SK-N-SH (cell line): Measurements from ENCODE around the gene LPP. TPM values are rescaled to one million over a fixed set of nuclear protein-coding genes. Genes with fewer than 3 reads are reported as not detected.

Source experiments
- CTCF ChIA-PET: fragments of 300-600, 350-600 bp; formaldehyde crosslinking; extraction: SDS; loops from one replicate; lab custom pipeline; 2021; lab: Yijun Ruan, JAX
- POLR2A ChIA-PET: fragments of 350-600 bp; sonication (Branson Sonifier 250); formaldehyde crosslinking; extraction: SDS; loops from one replicate; lab custom pipeline; 2020; ENCODE audit warnings: antibody characterized with exemption, inconsistent platforms; lab: Yijun Ruan, JAX
- DNase-seq: peaks from one replicate; pipeline ENCODE4 v3.0.0; 2012
- H2AFZ ChIP-seq: fragments of 200-600 bp; sonication (generic); 2 replicates; pipeline ENCODE4 v1.8.1; 2016; ENCODE audit warnings: antibody characterized with exemption, mild to moderate bottlenecking, low read depth
- H3F3A ChIP-seq: fragments of 200-600 bp; sonication (generic); replicated peaks from 2 replicates; pipeline ENCODE3; 2016; ENCODE audit warnings: antibody characterized with exemption, mild to moderate bottlenecking; ENCODE audit not compliant: insufficient read depth
- H3K27ac ChIP-seq, 2 experiments: fragments of 200-500 bp in 1 of 2; fragments of 200-600 bp in 1 of 2; sonication (Bioruptor generic) in 1 of 2; sonication (generic), shearing (Covaris generic) in 1 of 2; 2 replicates each; pipeline versions ENCODE4 v1.5.1 to v1.6.1; 2014 to 2016; ENCODE audit warnings: low read depth in 2 of 2, inconsistent platforms in 1 of 2, low read length in 1 of 2, mild to moderate bottlenecking in 1 of 2, mixed read lengths in 1 of 2
- H3K27me3 ChIP-seq: fragments of 200-600 bp; sonication (generic), shearing (Covaris generic); 2 replicates; pipeline ENCODE4 v1.6.1; 2016; ENCODE audit warnings: mixed run types; ENCODE audit not compliant: insufficient read depth
- H3K36me3 ChIP-seq, 2 experiments: fragments of 200-500 bp in 1 of 2; fragments of 200-600 bp in 1 of 2; sonication (Bioruptor generic) in 1 of 2; sonication (generic) in 1 of 2; replicated peaks in 1 of 2; 2 replicates each; pipeline versions ENCODE3 to v1.5.1; 2014 to 2016; ENCODE audit warnings: low read length in 1 of 2, mild to moderate bottlenecking in 1 of 2; ENCODE audit not compliant: insufficient read depth in 2 of 2, control insufficient read depth in 1 of 2
- H3K4me1 ChIP-seq, 2 experiments: fragments of 200-500 bp in 1 of 2; fragments of 200-600 bp in 1 of 2; sonication (Bioruptor generic) in 1 of 2; sonication (generic), shearing (Covaris generic) in 1 of 2; 2 replicates each; pipeline versions ENCODE4 v1.5.1 to v1.6.1; 2014 to 2016; ENCODE audit warnings: low read depth in 1 of 2, low read length in 1 of 2, mixed run types in 1 of 2; ENCODE audit not compliant: insufficient read depth in 2 of 2, control insufficient read depth in 1 of 2
- H3K4me2 ChIP-seq: fragments of 200-600 bp; sonication (generic), shearing (Covaris generic); 2 replicates; pipeline ENCODE4 v1.6.1; 2017; ENCODE audit warnings: mixed run types
- H3K4me3 ChIP-seq, 2 experiments: fragments of 200-500 bp in 1 of 2; fragments of 200-600 bp in 1 of 2; sonication (Bioruptor generic) in 1 of 2; sonication (generic), shearing (Covaris generic) in 1 of 2; 2 replicates each; pipeline versions ENCODE4 v1.5.1 to v1.8.1; 2014 to 2016; ENCODE audit warnings: low read depth in 2 of 2, inconsistent platforms in 1 of 2, low read length in 1 of 2, mild to moderate bottlenecking in 1 of 2, mixed read lengths in 1 of 2, moderate library complexity in 1 of 2
- H3K79me2 ChIP-seq: fragments of 200-600 bp; sonication (generic); 2 replicates; pipeline ENCODE4 v1.8.1; 2017; ENCODE audit warnings: mild to moderate bottlenecking; ENCODE audit not compliant: insufficient read depth
- H3K9ac ChIP-seq: fragments of 200-600 bp; sonication (generic); 2 replicates; pipeline ENCODE4 v1.6.1; 2017; ENCODE audit warnings: mixed run types
- H3K9me2 ChIP-seq: fragments of 200-600 bp; sonication (generic); 2 replicates; pipeline ENCODE4 v1.6.1; 2017; ENCODE audit warnings: mixed run types
- H3K9me3 ChIP-seq: fragments of 200-600 bp; sonication (generic); 2 replicates; pipeline ENCODE4 v1.6.1; 2017; ENCODE audit warnings: mixed run types, mild to moderate bottlenecking, moderate library complexity
- H4K20me1 ChIP-seq: fragments of 200-600 bp; sonication (generic); 2 replicates; pipeline ENCODE4 v1.6.1; 2017; ENCODE audit warnings: mild to moderate bottlenecking, mixed run types; ENCODE audit not compliant: insufficient read depth
- CHD2 ChIP-seq: fragments of 150-350 bp; IDR thresholded peaks from 2 replicates; pipeline ENCODE4 v1.6.1; 2018; ENCODE audit warnings: low read length; ENCODE audit not compliant: partially characterized antibody
- NRF1 ChIP-seq: IDR thresholded peaks from 2 replicates; pipeline ENCODE4 v1.6.1; 2012; ENCODE audit warnings: low read depth, mild to moderate bottlenecking, low read length
- PBX3 ChIP-seq: IDR thresholded peaks from 2 replicates; pipeline ENCODE4; 2012
- POLR2AphosphoS5 ChIP-seq: IDR thresholded peaks from 2 replicates; pipeline ENCODE4 v1.6.1; 2012; ENCODE audit warnings: low read depth, low read length
- RAD21 ChIP-seq: IDR thresholded peaks from 2 replicates; pipeline ENCODE4 v1.6.1; 2012; ENCODE audit warnings: mild to moderate bottlenecking, low read length
- RCOR1 ChIP-seq: fragments of 150-350 bp; IDR thresholded peaks from 2 replicates; pipeline ENCODE4 v1.6.1; 2017; ENCODE audit warnings: antibody characterized with exemption, low read length
- TAF1 ChIP-seq: IDR thresholded peaks from 2 replicates; pipeline ENCODE4 v1.6.1; 2012; ENCODE audit warnings: low read depth, mild to moderate bottlenecking, low read length, moderate library complexity, borderline replicate concordance
- YY1 ChIP-seq: IDR thresholded peaks from 2 replicates; pipeline ENCODE4 v1.4.0; 2012; ENCODE audit warnings: low read depth, mild to moderate bottlenecking
- WGBS: methylation state at CpG from one replicate; pipeline ENCODE4 v1.1.6; 2017; ENCODE audit warnings: low lambda C conversion rate; 5-methylcytosine and 5-hydroxymethylcytosine counted together
- polyA plus RNA-seq, 3 experiments: library from polyadenylated mRNA; depleted of rRNA; stranded (reverse); fragments of >200 nt; gene quantifications; 2 replicates each; pipeline ENCODE4 v1.2.3, GENCODE V29; 2012
- TF ChIP-seq, protein P1 (sequence below): fragments of 200-600 bp; sonication (generic); IDR thresholded peaks from 2 replicates; pipeline ENCODE4 v1.6.1; 2017; ENCODE audit warnings: antibody characterized with exemption, mild to moderate bottlenecking, moderate library complexity
- TF ChIP-seq, protein P2 (sequence below): IDR thresholded peaks from 2 replicates; pipeline ENCODE4 v1.4.0; 2012; ENCODE audit warnings: low read depth

The LPP gene
- polyA plus RNA-seq, 1 of the 3 experiments (the other 2 are of a cell fraction): 6.6 TPM

GRCh38 chr3:188876370-188876769 lies 722.4 kb downstream of the LPP start:
- no peak for TF ChIP-seq RCOR1
- TF ChIP-seq, protein P1, sequence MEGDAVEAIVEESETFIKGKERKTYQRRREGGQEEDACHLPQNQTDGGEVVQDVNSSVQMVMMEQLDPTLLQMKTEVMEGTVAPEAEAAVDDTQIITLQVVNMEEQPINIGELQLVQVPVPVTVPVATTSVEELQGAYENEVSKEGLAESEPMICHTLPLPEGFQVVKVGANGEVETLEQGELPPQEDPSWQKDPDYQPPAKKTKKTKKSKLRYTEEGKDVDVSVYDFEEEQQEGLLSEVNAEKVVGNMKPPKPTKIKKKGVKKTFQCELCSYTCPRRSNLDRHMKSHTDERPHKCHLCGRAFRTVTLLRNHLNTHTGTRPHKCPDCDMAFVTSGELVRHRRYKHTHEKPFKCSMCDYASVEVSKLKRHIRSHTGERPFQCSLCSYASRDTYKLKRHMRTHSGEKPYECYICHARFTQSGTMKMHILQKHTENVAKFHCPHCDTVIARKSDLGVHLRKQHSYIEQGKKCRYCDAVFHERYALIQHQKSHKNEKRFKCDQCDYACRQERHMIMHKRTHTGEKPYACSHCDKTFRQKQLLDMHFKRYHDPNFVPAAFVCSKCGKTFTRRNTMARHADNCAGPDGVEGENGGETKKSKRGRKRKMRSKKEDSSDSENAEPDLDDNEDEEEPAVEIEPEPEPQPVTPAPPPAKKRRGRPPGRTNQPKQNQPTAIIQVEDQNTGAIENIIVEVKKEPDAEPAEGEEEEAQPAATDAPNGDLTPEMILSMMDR: no peak
- TF ChIP-seq YY1: no peak
- Histone ChIP-seq H2AFZ (no peak overlapping the region), H3K4me1 (peaks cover 0 to 3% of the 10 kb centered on the region in 2 experiments; a peak in 2 of 4 replicates), H3K36me3 (peaks cover 26 to 50% of the 10 kb centered on the region in 2 experiments), H4K20me1 (no peaks in the 10 kb centered on the region), H3K27me3 (no peaks in the 10 kb centered on the region), H3F3A (peaks cover 18% of the 10 kb centered on the region), H3K9ac (no peak overlapping the region), H3K27ac (peak overlapping the region in 1 of 2 experiments; percentile 20; a peak in 1 of 4 replicates), H3K79me2 (no peaks in the 10 kb centered on the region), H3K9me3 (no peaks in the 10 kb centered on the region), H3K4me3 (no peak overlapping the region), H3K9me2 (no peaks in the 10 kb centered on the region), H3K4me2 (no peak overlapping the region)
- DNase-seq: no peak
- ChIA-PET POLR2A (no interaction called here), CTCF (no interaction called here)
- WGBS: 49% methylated on average over 3 of the region's 3 CpGs

- DNase-seq: no peak
- CTCF ChIA-PET: no interaction called here
Observed at GRCh38 chr3:188877381-188877780, 723.4 kb downstream of the LPP start.

More at GRCh38 chr3:188877381-188877780, 723.4 kb downstream of the LPP start:
- Histone ChIP-seq H3K9ac (no peak overlapping the region), H3K27ac (no peak overlapping the region), H3F3A (peaks cover 28% of the 10 kb centered on the region), H3K36me3 (peaks cover 26 to 49% of the 10 kb centered on the region in 2 experiments), H3K4me2 (no peak overlapping the region), H4K20me1 (no peaks in the 10 kb centered on the region), H3K9me2 (no peaks in the 10 kb centered on the region), H2AFZ (no peak overlapping the region), H3K79me2 (no peaks in the 10 kb centered on the region), H3K4me3 (no peak overlapping the region), H3K4me1 (peaks cover 0 to 10% of the 10 kb centered on the region in 2 experiments; a peak in 2 of 4 replicates), H3K9me3 (no peaks in the 10 kb centered on the region), H3K27me3 (no peaks in the 10 kb centered on the region)
- WGBS: 52% methylated on average over 3 of the region's 3 CpGs
- TF ChIP-seq, protein P2, sequence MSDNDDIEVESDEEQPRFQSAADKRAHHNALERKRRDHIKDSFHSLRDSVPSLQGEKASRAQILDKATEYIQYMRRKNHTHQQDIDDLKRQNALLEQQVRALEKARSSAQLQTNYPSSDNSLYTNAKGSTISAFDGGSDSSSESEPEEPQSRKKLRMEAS: no peak
- TF ChIP-seq PBX3 (no peak), NRF1 (no peak), CHD2 (no peak), RAD21 (no peak), TAF1 (no peak), POLR2AphosphoS5 (no peak)
- POLR2A ChIA-PET: no interaction called here
